GM12891 (cell line): ENCODE data around the gene BCL2.
A peak's percentile ranks its signal among the peaks of the same experiment; 100 is the strongest.

Experiments
- DNase-seq: peaks from one replicate; pipeline ENCODE4 v3.0.0; 2011; ENCODE audit warnings: low spot score; ENCODE audit not compliant: insufficient read length
- FAIRE-seq: peaks from 2 replicates; lab custom pipeline; 2011; peaks lifted over from hg19 to GRCh38; lab: Jason Lieb, UNC
- PAX5 ChIP-seq: IDR thresholded peaks from 2 replicates; pipeline ENCODE4 v1.6.1; 2011; ENCODE audit warnings: low read length, moderate library complexity, mild to moderate bottlenecking; ENCODE audit not compliant: insufficient read depth, severe bottlenecking
- POLR2A ChIP-seq: IDR thresholded peaks from 2 replicates; pipeline ENCODE4 v1.6.1; 2011; ENCODE audit warnings: low read depth, low read length, control low read depth
- POLR2AphosphoS5 ChIP-seq: IDR thresholded peaks from 2 replicates; pipeline ENCODE4 v1.6.1; 2011; ENCODE audit warnings: low read depth, low read length, control low read depth
- POU2F2 ChIP-seq: IDR thresholded peaks from 2 replicates; pipeline ENCODE4 v1.6.1; 2011; ENCODE audit warnings: low read depth, mild to moderate bottlenecking, control low read depth, low read length, moderate library complexity
- SPI1 ChIP-seq: IDR thresholded peaks from 2 replicates; pipeline ENCODE4 v1.6.1; 2011; ENCODE audit warnings: low read depth, low read length, control low read depth
- TAF1 ChIP-seq: IDR thresholded peaks from 2 replicates; pipeline ENCODE4 v1.6.1; 2011; ENCODE audit warnings: low read depth, low read length, control low read depth

The BCL2 gene

DNA sequence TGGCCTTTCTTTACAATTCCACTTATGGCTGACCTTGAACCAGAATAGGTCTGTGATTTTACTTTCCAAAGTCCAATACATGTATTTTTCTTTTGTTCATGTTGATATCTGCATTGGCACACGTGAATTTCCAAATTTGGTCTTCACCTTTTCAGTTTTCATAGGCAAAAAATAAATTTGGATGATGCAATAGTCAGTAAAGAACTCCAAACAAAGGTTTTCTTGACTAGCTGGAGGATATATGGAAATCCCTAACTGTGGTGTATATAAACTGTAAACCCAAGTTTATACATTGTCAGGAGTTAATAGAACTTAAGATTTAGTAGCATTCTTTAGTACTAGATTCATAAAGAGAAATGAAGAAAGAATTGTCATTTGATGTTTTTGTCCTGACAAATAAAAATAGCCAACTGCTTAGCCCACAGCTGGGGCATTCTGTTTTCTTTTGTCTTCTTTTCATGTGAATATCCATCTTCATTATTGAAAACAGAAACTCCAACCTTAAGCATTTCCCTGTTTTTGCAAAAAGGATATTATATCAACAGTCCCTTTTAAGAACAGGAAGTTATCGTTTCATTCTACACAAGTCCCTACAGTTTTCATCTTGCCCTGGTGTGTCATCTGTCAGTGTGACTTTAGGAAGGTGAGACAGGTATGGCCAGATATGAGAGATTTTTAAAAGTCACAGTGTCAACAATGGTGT, 132.9 kb downstream of the BCL2 start:
- DNase-seq (no peak), FAIRE-seq (peak; percentile 28)
- TF ChIP-seq SPI1: no peak
- no peak for TF ChIP-seq TAF1
- TF ChIP-seq POU2F2: no peak
- TF ChIP-seq POLR2AphosphoS5: no peak
- no peak for TF ChIP-seq POLR2A
- no peak for TF ChIP-seq PAX5

DNA sequence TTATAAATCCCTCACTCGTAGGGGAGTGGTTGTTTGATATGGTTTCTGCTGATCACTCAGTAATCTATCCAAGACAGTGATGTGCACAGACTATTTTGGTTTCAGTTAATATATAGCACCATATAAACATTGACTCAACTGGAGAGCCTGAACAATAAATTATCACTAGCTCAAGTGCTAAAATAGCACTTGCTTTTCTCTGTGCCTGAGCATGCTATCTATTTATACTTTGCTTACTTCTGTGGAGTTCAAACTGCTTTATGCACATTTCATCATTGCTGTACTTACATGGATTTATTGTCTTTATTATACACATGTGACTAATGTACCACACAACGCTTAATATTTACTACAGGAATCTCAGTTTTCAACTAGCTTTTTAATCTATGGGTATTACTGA, 133.6 kb downstream of the BCL2 start:
- no peak for TF ChIP-seq SPI1
- no peak for TF ChIP-seq POLR2A
- no peak for TF ChIP-seq PAX5
- FAIRE-seq: no peak
- no peak for DNase-seq

DNA sequence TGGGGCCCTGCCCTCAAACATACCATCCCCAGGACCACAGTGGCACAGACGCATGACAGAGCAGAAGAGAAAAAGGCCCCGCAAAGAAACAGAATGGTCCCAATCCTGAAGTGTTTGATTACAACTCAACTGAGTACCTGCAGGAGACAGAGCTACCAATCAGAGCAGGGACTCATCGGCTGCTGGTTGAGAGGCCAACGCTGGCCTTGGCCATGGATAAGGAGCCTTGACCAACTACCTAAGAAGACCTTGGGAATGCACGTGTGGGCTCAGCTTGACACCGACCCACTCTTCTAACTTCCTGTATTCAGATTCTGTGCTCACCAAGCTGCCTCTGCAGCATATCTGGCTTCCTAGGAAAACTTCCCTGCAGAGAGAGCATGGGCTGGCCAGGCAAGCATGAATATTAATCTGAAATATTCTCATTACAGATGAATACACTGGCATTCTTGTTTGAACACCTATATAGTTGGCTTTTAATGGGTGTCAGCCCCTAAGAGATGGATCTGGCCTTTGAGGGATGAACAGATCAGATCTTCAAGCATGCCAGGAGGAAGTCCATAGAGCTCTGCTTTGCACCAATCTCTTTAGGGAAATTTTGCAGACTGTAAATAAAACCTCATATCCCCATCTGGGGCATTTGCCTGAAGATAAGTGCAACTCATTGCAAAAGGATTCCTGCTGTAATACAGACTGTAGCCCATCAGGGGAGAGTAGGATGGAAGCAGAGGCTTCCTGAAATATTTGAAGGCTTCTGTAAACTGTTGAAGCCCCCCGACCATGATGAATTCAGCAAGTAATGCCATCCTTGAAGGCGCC, 135.4 kb downstream of the BCL2 start:
- peak; percentile 28 for FAIRE-seq
- DNase-seq: no peak
- TF ChIP-seq PAX5: no peak
- TF ChIP-seq POLR2AphosphoS5: no peak

DNA sequence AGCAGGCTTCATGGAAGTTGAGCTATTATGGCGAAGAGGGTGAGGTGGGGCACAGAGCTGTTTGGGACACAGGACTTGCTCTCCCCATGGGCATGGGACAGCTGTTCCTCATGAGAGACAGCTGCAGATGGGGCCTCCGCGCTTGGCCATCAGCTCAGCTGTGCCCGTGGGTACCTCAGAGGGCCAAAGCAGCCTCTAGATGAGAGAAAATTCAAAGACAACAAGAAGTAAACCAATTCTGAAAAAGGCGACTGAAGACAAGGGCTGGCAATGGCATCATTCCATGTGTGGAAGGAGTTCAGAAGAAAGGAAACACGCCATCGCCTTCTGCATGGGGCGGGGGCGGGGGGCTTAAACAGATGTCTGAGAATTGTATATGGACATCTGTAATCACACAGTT, 136.2 kb downstream of the BCL2 start:
- no peak for DNase-seq
- FAIRE-seq: peak; percentile 20
- TF ChIP-seq POLR2AphosphoS5: no peak
- TF ChIP-seq PAX5: no peak
- TF ChIP-seq POLR2A: no peak
- TF ChIP-seq POU2F2: no peak
- TF ChIP-seq TAF1: no peak
- TF ChIP-seq SPI1: no peak

DNA sequence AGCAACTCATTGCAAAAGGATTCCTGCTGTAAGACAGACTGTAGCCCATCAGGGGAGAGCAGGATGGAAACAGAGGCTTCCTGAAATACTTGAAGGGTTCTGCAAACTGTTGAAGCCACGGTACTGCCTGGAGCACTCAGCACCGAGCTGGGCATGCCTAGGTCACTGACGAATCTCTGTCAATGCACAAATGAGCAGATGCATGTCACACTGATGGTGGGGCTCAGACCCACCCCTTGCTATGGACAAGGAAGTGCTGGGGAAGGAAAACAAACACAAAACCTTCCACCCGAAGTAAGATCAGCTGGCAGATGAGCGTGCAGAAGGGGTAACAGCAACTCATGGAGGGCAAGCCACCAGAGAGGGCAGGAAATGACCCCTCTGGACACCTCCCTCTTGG, 136.7 kb downstream of the BCL2 start:
- FAIRE-seq: peak; percentile 92

DNA sequence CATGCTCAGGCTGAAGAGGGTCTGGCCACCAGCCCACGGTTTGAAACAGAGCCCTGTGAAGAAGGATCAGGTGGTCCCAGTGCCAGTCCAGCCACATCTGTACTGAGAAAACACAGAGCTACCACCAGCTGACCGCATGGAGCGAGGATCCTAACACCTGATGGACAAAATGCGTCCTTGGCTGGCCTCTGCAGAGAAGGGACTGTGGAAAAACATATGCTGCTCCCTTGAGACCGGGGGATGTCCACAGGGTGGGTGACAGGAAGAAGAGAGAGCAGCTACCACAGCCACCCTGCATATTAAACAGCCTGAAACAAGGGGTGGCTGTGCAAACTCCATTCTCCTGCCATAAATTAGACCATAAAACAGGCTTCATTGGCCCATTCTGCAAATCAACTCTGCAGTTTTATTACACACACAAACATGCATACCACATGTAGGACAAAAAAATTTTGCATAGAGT, 137.2 kb downstream of the BCL2 start:
- DNase-seq (no peak), FAIRE-seq (no peak)

More for the DNA sequence above, 136.7 kb downstream of the BCL2 start:
- DNase-seq: no peak
- TF ChIP-seq POU2F2 (no peak), SPI1 (no peak), POLR2A (no peak), TAF1 (no peak), POLR2AphosphoS5 (no peak), PAX5 (no peak)

DNA sequence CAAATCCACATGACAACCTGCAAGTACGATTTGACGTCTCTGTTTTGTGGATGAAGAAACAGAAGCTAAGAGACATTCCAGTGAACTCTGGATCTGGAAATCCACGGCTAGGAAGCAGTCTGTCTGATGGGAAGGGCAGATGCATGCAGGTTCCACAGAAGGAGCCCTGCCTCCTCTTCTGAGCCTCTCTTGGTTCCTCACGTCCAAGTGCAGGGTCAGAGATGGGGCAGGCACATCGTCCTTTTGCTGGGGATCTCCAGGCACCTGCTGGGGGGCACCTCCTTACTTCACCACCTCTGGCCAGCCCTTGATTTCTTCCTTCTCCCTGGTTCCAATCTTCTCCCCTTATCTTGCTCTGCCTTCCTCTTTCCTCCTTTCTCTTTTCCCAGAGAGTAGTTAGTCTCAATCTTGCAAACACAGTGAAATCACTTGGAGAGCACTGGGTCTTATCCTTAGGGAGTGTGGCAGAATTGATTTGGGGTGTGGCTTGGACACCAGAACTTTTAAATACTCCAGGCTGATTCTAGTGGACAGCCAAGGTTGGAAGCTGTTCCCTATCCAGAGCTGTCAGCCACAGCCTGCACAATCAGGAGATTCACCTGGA, 137.8 kb downstream of the BCL2 start:
- no peak for FAIRE-seq
- no peak for DNase-seq
- no peak for TF ChIP-seq PAX5
- no peak for TF ChIP-seq POLR2A

More for the DNA sequence above, 137.2 kb downstream of the BCL2 start:
- TF ChIP-seq POLR2A (no peak), PAX5 (no peak), SPI1 (no peak), POU2F2 (no peak), TAF1 (no peak), POLR2AphosphoS5 (no peak)

DNA sequence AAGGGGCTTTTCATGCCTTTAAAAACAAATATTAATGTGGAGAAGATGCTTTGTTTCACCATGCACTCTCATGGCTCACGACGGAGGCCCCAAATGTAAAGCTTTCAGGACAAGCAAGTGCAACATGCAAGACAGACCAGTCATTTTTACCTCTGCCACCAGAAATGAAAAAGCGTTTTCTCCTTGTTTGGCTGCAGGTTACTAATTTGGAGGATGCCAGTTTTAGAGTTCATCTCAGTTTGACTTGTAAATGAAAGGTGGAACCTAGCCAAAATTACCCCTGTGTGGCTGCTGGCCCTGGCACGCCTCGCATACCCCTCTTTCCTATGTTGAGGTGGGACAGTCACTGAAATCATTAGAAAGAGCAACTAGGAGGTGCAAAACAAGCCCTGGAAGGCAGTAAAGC, 138.6 kb downstream of the BCL2 start:
- FAIRE-seq: peak; percentile 93
- TF ChIP-seq PAX5 (no peak), SPI1 (no peak), POLR2AphosphoS5 (0 out of 2 replicates have a peak, but pooled peaks have one; percentile 33), TAF1 (no peak), POLR2A (no peak)
- no peak for DNase-seq

DNA sequence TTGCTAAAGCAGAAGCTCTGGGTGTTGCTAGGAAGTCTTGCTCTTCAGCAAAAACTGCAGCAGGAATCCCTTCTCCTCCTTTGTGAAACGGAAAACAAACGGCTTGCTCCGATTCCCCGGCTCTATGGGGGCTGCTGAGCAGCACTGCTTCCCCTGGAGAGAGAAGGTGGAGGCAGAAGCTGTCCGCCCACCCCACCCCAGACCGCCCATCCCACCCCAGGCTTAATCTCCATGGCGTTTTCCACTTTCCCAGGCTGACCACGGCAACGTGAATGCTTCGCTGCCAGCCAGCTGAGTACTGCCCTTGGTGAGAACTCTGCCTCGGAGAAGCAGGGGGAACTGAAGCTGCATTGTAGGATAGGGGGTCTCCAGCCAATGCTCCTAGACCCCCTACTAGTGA, 139.2 kb downstream of the BCL2 start:
- no peak for TF ChIP-seq POLR2A
- no peak for TF ChIP-seq SPI1
- TF ChIP-seq POLR2AphosphoS5: no peak
- no peak for TF ChIP-seq PAX5
- TF ChIP-seq TAF1: no peak
- no peak for TF ChIP-seq POU2F2
- DNase-seq (no peak), FAIRE-seq (peak; percentile 38)
